T follicular helper cell (primary cell): ENCODE results near the gene NAALADL2.

ENCODE experiments used
- DNase-seq: peaks from one replicate; pipeline ENCODE4 v3.0.0-alpha.2; 2020; ENCODE audit warnings: low read depth
- total RNA-seq, 2 experiments: gene quantifications; one replicate each; lab custom pipeline; 2026; lab: John Stamatoyannopoulos, UW

NAALADL2 gene
- 0 reads per million in 2 experiments for total RNA-seq

DNA sequence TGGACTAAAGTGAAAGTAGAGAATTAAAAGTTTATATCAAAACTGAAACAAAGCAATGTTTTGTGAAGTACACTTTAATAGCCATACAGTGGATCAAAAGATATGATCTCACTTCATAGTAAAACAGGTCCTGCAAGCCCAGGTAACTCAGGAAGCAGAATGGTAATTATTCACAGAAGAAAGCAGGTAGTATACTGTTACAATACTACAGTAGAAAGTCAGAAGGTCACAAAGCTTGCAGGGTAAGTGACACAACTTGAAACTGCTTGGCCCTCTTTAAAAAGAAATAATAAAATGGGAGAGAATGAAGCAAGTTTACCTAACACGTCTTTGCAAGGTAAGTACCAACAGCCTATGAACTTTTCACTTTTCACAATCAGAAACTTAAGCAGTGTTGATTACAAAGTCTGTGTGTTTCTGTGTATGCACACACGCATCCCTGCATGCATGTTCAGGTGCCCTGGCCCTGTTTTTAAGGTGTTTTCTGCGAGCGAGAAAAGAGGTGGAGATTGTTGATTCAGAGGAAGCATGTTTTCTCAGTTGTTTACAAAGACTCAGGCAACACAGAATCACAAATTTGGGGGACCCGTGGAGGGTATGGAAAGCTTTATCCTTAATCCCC lies at the start of gene NAALADL2:
TSS of gene NAALADL2 (plus strand) at position 221 of the 622 bp plus-strand sequence.
- DNase-seq, result no peak

DNA sequence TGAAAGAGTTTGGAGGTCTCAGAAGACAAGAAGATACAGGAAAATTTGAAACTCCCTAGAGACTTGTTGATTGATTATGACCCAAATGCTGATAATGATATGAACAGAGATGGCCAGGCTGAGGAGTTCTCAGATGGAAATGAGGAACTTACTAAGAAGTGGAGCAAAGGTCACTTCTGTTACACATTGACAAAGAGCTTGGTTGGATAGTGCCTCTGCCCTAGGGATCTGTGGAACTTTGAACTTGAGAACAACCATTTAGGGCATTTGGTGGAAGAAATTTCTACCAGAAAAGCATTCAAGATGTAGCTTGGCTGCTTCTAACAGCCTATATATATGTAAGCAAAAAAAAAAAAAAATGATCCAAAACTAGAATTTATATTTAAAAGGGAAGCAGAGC lies 48.9 kb upstream of the NAALADL2 start:
- DNase-seq, result no peak

DNA sequence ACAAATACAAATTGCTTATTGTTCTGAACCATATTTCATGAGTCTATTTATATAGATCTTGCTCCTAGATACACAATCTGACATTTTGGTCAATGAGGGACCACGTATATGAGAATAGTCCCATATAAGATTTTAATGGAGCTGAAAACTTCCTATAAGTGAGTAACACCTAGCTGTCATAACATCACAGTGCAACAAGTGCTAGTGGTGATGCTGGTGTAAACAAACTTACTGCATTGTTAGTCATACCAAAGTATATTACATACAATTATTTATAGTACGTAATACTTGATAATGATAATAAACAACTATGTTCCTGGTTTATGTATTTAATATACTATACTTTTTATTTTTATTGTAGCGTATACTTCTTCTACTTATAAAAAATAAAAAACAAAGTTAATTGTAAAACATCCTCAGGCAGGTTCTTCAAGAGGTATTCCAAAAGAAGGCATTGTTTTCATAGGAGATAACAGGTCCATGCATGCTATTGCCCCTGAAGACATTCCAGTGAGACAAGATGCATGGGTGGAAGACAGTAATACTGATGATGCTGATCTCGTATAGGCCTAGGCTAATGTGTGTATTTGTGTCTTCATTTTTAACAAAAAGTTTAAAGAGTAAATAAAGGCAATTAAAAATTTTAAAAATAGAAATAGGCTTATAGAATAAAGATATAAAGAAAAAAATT lies 46.8 kb upstream of the NAALADL2 start:
- DNase-seq, result no peak

DNA sequence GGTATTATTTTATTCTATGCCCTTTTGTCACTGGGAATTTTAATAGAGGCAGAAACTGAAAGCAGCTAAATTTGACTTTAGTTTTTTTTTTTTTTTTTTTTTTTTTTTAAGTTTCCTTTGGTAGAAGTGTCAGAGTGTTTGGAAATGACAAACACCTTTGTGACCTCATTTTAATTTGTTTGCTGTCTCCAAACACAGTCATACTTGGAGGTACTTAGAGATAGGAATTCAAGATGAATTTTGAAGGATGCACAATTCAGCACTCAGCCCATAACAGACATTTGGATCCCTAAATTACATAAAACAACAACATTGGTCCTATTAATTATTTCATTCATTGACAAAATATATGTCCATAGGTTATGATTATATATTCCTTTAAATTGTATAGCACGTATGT lies 43.4 kb upstream of the NAALADL2 start:
- DNase-seq, result no peak

DNA sequence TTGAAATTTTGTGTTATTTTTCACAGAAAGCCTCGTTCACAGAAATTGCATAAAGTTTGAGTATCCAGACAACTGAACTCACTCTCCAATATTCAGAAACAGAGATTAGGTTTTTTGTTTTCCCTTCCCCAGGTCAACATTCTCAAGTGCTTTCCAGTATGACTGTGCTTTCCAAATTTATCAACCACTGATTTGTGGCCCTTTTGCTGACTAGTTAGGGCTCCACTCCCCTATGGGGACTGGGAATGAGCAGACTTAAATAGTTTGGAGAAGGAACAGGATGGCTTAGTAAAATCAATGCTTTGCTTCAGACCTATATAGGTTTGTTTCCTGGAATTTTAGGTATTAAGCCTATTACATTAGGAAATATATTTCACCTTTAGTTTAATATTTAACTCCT lies 38.2 kb upstream of the NAALADL2 start:
- DNase-seq, result no peak

DNA sequence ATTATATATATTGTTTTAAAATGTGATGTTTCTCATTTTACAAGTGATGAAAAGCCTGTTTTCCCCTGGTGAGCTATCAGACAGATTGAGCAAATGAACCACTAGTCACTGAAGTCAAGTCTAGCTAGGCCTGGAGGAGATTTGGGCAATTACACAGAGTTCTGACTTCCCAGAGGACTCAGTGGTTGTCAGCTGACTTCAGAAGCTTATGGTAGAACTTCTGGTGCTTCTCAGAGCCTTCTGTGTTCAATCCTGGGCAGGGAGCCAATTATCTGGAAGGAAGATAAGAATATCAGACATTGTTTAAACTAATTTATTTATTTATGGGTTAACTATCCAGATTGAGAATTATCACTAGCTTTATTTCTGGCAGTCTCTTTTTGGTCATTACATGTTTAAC lies 37.7 kb upstream of the NAALADL2 start:
- no peak for DNase-seq

DNA sequence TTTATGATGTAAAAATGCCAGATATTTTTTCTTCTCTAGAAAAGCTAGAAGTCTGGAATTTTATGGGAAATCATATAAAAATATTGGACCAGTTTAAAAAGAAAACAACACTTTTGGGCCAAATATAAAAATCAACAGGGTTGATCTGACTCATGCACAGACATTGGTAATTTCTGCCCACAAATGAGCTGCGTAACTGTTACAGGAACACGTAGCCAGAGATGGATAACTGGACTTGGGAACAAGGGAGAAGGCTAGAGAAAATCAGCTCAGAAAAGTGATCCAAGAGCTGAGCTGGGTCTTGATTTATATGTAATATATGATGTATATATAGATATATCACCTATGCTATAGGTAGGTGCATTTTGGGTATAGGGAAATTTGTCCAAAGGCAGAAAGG lies 36.8 kb upstream of the NAALADL2 start:
- DNase-seq, result no peak

DNA sequence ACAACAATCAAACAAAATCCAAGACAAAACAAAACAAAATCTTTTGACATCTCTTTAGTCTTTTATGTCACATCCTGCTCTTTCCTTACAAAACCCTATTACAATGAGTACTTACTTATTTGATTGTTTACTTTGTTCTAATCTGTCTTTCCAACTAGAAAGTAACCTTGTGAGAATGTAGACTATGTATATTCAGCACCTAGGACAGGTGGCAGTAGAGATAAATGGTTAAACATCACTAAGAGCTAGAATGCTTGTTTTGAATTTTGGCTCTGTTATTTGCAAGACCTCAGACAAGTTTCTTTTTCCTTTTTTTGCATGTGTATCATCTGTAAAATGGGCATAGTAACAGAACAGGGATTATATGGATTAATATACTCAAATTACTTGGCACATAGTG lies 33.1 kb upstream of the NAALADL2 start:
- DNase-seq, result no peak

DNA sequence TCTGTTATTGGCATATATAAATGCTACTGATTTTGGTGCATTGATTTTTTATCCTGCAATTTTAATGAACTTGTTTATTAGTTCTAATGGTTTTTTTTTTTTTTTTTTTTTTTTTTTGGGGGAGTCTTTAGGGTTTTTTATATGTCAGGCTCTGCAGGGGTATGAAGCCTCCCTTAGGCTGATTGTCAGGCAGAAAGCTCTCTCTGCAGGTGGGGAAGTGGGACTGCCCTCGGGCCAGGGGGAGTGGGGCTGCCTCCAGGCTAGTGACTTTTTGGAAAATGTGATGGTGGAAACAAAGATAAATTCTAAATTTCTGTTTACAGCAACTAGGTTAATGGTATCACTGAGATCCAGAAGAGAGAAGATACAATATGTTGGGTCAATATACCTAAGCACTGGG lies 14.4 kb upstream of the NAALADL2 start:
- DNase-seq, result no peak

DNA sequence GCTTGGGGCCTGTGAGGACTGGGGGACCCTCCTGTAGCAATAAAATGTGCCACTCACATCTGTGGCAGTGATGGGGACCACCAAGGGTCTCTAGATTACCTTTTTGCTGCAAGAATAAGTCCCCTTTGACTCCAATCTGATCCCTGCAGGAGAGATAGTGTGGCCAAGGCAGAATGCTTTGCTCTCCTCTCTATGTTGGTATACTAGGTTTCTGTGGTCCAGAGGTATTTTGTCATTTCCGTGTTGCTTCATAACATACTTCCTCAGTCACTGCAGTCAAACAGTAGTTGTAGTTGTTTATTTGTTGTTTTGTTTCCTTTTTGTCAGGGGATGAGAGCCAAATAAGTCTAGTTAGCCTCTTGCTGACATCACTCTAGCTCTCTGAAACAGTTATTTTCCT lies 13.1 kb upstream of the NAALADL2 start:
- no peak for DNase-seq

DNA sequence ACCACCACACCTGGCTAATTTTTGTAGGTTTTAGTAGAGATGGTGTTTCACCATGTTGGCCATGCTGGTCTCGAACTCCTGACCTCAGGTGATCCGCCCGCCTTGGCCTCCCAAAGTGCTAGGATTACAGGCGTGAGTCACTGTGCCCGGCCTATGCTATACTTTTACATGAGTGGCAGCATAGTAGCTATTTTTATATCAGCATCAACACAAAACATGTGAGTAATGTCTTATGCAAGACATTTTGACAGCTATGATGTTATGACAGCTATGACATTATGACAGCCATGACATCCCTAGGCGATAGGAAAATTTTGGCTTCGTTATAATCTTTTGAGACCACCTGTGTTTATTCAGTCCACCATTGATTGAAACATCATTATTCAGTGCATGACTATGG lies 4.1 kb upstream of the NAALADL2 start:
- DNase-seq, result no peak

DNA sequence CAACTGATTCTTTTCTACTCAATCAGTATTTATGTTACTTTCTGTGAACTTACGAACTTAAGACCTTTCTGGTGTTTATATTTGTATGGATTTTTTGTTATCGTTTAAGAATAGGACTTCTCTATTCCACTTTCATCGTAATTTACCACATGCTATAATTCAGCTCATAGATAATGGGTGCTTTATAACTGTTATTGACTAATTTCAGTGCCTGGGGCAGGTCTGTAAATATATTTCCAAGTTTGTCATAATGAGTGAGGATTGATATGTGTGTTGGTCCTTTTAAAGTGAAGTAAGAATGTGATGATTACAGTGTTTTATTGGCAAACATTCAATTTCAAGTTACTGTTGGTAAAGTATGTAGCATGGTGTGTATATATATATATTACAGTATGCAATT lies 1.8 kb upstream of the NAALADL2 start:
- no peak for DNase-seq

DNA sequence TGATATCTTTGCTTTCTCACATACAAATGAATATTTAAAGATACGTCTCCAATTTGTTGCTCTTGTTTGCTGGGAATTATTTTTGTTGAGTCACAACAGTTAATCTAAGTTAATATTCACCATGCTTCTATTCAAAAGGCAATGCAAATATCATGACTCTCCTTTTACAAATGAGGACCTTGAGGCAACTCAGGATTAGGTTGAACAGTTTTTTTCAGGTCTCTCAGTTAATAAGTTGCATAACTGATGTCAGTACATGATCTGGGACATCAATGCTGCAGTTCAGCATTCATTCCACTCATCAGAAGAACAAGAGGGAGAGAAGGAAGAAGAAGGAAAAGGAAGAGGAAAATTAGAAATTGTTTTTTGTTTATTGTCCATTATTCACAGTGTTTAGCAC lies 781 bp upstream of the NAALADL2 start:
- no peak for DNase-seq

DNA sequence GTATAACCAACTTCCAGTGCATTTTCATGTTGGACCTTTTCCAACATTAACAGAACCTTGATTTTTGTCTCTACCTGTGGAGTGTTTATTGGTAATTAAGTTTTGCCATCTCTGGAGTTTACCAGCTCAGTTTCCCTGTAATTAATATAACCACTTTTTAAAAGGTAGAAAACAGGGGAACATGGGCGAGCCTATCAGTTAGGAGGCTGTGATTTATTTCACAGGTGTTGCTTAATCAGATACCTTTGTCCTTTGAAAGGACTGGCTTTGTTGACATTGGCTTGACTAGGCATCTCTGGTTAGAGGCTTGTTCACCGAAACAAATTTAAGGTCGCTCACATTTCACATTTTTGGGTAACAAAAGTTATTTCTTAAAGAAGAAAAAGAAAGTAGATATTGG lies 622 bp downstream of the NAALADL2 start:
- DNase-seq, result no peak

DNA sequence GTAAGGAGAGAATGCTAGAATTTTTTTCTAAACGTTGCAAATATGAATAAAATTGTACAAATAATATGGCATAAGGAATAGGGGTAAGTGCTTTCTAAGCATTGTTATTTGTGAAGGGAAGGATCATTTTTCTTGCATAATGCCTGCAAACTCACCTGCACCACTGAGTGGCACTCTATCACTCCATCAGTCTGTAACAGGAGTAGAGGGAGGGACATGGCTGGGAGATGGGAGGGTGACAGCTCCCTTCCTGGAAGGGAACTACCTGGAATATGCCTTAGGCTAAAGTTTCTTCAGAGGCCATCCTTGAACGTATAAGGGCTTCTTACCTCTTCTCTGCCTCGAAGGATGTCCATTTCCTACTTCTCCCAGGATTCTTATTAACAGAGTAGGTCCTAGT lies 3.0 kb downstream of the NAALADL2 start:
- DNase-seq, result no peak

DNA sequence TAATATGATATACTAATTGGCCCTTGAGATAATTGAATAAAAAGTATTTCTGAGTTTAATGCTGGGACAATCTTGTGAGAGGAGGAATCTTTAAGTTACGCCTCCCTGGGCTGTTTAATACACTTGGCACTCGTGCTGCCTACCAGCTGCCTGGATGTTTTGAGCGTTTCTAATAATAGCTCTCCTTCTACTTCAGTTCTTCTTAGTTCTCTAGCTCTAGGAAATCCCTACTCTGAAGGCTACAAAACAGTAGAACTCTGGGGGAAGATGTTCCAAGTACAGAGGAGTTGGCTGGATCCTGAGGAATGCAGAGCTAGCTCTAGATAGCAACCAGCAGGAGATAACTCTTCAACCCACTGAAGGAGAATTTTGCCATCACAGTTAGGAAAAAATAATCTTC lies 3.5 kb downstream of the NAALADL2 start:
- DNase-seq, result no peak

DNA sequence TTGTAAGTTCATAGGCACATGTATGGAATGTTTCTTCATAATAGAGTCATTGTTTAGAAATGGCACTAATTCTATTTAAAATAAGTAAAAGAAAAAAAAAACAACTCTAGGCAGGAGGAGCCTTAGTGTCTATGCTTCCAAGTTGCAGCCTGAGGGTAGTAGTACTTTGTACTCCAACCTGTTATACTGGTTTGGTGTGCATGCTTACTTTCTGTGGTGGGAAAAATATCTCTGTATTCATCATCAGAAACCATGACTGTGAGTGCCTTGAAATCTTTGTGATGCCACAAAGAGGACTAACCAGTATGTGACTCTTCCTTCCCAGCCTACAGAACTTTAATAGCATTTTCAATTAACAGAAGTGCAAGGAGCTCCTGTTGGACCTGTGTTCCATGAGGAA lies 4.4 kb downstream of the NAALADL2 start:
- DNase-seq, result no peak

DNA sequence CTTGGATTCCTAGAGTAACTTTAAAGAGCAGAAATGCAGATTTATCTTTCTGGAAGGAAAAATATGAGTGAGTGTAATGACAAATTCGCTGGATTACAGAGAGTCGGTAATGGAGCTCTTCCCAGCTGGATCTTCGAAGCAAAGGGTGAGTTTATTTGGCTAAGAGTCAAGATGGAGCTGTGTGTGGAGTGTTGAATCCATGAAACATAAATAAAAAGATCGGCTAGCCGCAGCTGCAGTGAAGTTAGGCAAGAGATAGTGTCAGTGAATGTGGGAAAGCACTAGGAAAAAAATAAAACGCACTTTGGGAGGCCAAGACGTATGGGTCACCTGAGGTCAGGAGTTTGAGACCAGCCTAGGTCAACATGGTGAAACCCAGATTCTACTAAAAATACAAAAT lies 10.3 kb downstream of the NAALADL2 start:
- DNase-seq, result no peak

DNA sequence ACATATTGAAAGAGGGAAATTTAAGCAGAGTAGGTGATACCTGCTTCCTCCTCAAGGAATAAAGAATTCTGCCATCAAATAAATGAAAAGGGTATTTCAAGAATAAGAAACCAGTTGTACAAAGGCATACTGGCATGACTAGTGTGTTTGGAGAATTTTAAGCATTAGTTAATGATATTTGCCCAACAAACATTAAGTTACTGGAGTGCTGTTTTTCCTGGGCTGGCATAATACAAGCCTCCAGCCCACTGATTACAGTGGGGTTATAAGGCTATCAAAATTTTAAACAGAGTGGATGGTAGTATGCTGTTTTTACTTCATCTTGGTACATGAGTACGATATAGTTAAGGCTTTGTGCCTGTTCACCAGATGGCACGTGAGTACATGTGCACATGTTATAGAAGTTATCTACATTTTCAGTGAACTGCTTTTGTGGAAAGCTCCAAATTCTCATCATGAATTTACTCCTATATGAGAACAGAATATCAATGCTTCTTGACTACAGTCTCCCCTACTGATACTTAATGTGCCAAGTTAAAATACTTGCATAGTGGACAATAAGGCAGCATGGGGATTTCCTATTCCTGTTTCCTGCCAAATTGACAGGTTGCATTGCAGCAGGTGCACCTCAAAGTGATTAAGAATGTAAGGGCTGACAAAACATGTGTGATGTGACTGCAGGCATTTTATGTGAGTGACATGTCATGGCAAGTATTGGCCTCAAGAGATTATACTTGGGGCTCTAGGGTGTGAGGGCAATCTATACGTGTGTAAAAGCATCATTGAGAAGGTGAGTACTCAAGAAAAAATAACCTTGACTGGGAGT lies 14.9 kb downstream of the NAALADL2 start:
- no peak for DNase-seq

DNA sequence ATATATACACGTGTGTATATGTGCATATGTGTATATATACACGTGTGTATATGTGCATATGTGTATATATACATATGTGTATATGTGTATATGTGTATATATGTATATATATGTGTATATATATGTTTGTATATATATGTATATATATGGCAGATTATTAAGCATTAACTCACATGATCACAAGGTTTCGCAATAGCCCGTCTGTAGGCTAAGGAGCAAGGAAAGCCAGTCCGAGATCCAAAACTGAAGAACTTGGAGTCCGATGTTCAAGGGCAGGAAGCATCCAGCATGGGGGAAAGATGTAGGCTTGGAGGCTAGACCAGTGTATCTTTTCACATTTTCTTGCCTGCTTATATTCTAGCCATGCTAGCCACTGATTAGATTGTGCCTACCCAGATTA lies 23.7 kb downstream of the NAALADL2 start:
- DNase-seq, result no peak

DNA sequence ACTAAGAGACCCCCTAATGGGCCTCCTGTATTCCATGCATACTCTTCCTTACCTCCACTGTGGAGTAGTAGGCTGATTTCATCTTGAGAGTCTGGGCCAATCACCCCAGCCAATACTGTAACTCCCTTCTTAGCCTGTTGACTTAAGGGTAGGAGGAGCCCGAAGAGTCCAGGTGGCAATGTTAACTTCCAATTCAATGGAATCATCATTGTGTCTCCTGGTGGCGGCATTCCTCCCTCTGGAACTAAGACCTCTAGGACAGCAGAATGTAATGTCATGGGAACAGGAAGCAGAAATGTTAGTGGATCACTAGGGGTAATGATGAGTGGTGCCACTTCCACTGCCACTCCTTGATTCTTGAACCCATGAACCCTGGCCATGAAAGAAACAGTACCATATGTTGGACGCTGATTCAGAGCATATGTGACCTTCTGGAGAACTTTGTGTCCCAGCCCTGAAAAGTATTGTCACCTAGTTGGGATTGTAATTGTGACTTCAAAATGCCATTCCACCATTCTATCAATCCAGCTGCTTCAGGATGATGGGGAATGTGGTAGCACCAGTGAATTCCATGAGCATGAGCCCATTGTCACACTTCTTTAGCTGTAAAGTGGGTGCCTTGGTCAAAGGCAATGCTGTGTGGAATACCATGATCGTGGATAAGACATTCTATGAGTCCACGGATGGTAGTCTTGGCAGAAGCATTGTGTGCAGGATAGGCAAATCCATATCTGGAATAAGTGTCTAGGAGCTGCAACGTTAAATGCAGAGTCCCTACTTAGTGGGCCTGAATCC lies 24.9 kb downstream of the NAALADL2 start:
- no peak for DNase-seq
